ENCODE measurements around the gene SCN1B.

The SCN1B gene

DNA sequence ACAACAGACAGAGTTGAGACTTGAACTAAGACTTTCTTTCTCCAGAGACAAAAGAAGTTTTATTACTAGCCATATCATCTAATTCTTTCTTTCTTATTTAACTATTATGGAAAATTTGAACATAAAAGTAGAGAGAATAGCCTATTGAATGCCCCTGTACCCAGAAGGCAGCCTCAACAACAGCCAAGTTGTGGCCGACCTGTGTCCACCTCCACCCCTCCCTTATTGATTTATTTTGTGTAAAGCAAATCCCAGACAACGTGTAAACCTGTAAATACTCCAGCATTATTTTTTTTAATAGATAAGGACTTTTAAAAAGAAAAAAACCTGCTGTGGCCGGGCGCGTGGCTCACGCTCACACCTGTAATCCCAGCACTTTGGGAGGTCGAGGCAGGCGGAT lies 59.3 kb downstream of the SCN1B start:
- Histone ChIP-seq H3K27ac (no peak overlapping the region), H3K4me1 (ENCODE audit: low read depth, poor library complexity, severe bottlenecking) (no peaks in the 10 kb centered on the region), H3K27me3 (ENCODE audit: insufficient read depth, low read depth) (peaks cover 30% of the 10 kb centered on the region; the same call in 1 of the 2 replicates), H3K36me3 (ENCODE audit: insufficient read depth) (no peaks in the 10 kb centered on the region), H3K4me3 (IDR thresholded peaks at IDR 0.05; ENCODE audit: insufficient read depth, low read depth, low read length) (no peak overlapping the region), H3K9ac (no peak overlapping the region), H3K79me2 (ENCODE audit: insufficient read depth, low read depth) (no peaks in the 10 kb centered on the region), H4K20me1 (ENCODE audit: insufficient read depth) (no peaks in the 10 kb centered on the region), H2AFZ (ENCODE audit: low read depth) (no peak overlapping the region), H3K4me2 (no peak overlapping the region)
- TF ChIP-seq, protein P1, sequence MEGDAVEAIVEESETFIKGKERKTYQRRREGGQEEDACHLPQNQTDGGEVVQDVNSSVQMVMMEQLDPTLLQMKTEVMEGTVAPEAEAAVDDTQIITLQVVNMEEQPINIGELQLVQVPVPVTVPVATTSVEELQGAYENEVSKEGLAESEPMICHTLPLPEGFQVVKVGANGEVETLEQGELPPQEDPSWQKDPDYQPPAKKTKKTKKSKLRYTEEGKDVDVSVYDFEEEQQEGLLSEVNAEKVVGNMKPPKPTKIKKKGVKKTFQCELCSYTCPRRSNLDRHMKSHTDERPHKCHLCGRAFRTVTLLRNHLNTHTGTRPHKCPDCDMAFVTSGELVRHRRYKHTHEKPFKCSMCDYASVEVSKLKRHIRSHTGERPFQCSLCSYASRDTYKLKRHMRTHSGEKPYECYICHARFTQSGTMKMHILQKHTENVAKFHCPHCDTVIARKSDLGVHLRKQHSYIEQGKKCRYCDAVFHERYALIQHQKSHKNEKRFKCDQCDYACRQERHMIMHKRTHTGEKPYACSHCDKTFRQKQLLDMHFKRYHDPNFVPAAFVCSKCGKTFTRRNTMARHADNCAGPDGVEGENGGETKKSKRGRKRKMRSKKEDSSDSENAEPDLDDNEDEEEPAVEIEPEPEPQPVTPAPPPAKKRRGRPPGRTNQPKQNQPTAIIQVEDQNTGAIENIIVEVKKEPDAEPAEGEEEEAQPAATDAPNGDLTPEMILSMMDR (conservative IDR thresholded peaks at IDR 0.05; ENCODE audit: low read depth, low read length), result no peak

Data from KMS-11 (cell line).